OCI-LY3 (cell line): ENCODE data around the gene FNBP1L.

Source experiments
- EZH2phosphoT487 ChIP-seq: fragments of 200-600 bp; shearing (Covaris generic); IDR thresholded peaks from 2 replicates; pipeline ENCODE4 v1.6.1; 2018; ENCODE audit warnings: antibody characterized with exemption, mixed run types, low read depth
- TF ChIP-seq, protein P1 (sequence below): fragments of 200-600, 300-600 bp; sonication (generic); IDR thresholded peaks from 2 replicates; pipeline ENCODE4 v1.5.1; 2014; ENCODE audit warnings: antibody characterized with exemption, low read length, low read depth

GRCh38 chr1:93448983-93449804 lies 1.3 kb downstream of the FNBP1L start:
- TF ChIP-seq, protein P1, sequence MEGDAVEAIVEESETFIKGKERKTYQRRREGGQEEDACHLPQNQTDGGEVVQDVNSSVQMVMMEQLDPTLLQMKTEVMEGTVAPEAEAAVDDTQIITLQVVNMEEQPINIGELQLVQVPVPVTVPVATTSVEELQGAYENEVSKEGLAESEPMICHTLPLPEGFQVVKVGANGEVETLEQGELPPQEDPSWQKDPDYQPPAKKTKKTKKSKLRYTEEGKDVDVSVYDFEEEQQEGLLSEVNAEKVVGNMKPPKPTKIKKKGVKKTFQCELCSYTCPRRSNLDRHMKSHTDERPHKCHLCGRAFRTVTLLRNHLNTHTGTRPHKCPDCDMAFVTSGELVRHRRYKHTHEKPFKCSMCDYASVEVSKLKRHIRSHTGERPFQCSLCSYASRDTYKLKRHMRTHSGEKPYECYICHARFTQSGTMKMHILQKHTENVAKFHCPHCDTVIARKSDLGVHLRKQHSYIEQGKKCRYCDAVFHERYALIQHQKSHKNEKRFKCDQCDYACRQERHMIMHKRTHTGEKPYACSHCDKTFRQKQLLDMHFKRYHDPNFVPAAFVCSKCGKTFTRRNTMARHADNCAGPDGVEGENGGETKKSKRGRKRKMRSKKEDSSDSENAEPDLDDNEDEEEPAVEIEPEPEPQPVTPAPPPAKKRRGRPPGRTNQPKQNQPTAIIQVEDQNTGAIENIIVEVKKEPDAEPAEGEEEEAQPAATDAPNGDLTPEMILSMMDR = peak; percentile 25; the same call in 1 of the 2 replicates
- no peak for TF ChIP-seq EZH2phosphoT487
